Fibroblast of lung (primary cell): Measurements from ENCODE around the gene MBNL2. TPM values are rescaled to one million over a fixed set of nuclear protein-coding genes. Genes with fewer than 3 reads are reported as not detected.

Experiments used
- DNase-seq, 2 donors: peaks; one replicate each; pipeline versions ENCODE4 v3.0.0 to v3.0.0-alpha.2; 2010; ENCODE audit warnings: low read depth in 2 of 2
- H2AFZ ChIP-seq: 2 replicates; pipeline ENCODE4 v1.5.1; 2012; ENCODE audit warnings: low read length, control low read depth, inconsistent platforms
- H3K27ac ChIP-seq: 2 replicates; pipeline ENCODE4 v1.5.1; 2011; ENCODE audit warnings: low read length, control low read depth; ENCODE audit not compliant: insufficient read depth
- H3K27me3 ChIP-seq: 2 replicates; pipeline ENCODE4 v1.5.1; 2011; ENCODE audit warnings: mild to moderate bottlenecking, low read length; ENCODE audit not compliant: control insufficient read depth, insufficient read depth
- H3K36me3 ChIP-seq: 2 replicates; pipeline ENCODE4 v1.5.1; 2011; ENCODE audit warnings: low read length; ENCODE audit not compliant: control insufficient read depth, insufficient read depth
- H3K4me1 ChIP-seq: 2 replicates; pipeline ENCODE4 v1.5.1; 2011; ENCODE audit warnings: low read length; ENCODE audit not compliant: control insufficient read depth, insufficient read depth; ENCODE audit errors: extremely low read depth
- H3K4me2 ChIP-seq: 2 replicates; pipeline ENCODE4 v1.5.1; 2011; ENCODE audit warnings: low read length, control low read depth; ENCODE audit not compliant: insufficient read depth; ENCODE audit errors: extremely low read depth
- H3K4me3 ChIP-seq, 4 experiments: fragments of 200-600 bp in 1 of 4; sonication (generic) in 1 of 4; replicated peaks in 1 of 4; 2 replicates each; pipeline ENCODE4 v1.5.1; 2011 to 2016; ENCODE audit warnings: low read length in 4 of 4, low read depth in 3 of 4, mild to moderate bottlenecking in 3 of 4, control low read depth in 2 of 4, inconsistent platforms in 1 of 4, mixed read lengths in 1 of 4; ENCODE audit not compliant: insufficient read depth in 1 of 4; ENCODE audit errors: control extremely low read depth in 1 of 4
- H3K79me2 ChIP-seq: 2 replicates; pipeline ENCODE4 v1.5.1; 2012; ENCODE audit warnings: mild to moderate bottlenecking, low read length, inconsistent platforms; ENCODE audit not compliant: control insufficient read depth, insufficient read depth
- H3K9ac ChIP-seq: 2 replicates; pipeline ENCODE4 v1.5.1; 2011; ENCODE audit warnings: mild to moderate bottlenecking, low read length, control low read depth; ENCODE audit not compliant: insufficient read depth
- H3K9me3 ChIP-seq: 2 replicates; pipeline ENCODE4 v1.5.1; 2012; ENCODE audit warnings: low read depth, low read length; ENCODE audit not compliant: control insufficient read depth, insufficient read depth
- H4K20me1 ChIP-seq: 2 replicates; pipeline ENCODE4 v1.5.1; 2011; ENCODE audit warnings: low read length; ENCODE audit not compliant: control insufficient read depth, insufficient read depth; ENCODE audit errors: extremely low read depth
- EZH2 ChIP-seq: IDR thresholded peaks from 2 replicates; pipeline ENCODE4 v1.5.1; 2012; ENCODE audit warnings: low read length, control low read depth, mild to moderate bottlenecking; ENCODE audit errors: missing control alignments
- polyA plus RNA-seq, 2 donors: library from polyadenylated mRNA; depleted of rRNA in 1 of 2; stranded (reverse) in 1 of 2; unstranded in 1 of 2; fragments of >200 nt; gene quantifications; 2 replicates each; pipeline ENCODE4 v1.2.1, GENCODE V29; 2011 to 2012; ENCODE audit warnings: missing spikeins in 1 of 2
- total RNA-seq: library from RNA; depleted of rRNA; stranded (reverse); fragments of >200 nt; gene quantifications from 2 replicates; pipeline ENCODE4 v1.2.1, GENCODE V29; 2014
- TF ChIP-seq, protein P1 (sequence below), 2 donors: IDR thresholded peaks in 1 of 2; conservative IDR thresholded peaks in 1 of 2; 1 replicate in 1 of 2; 2 replicates in 1 of 2; pipeline ENCODE4 v1.5.1; 2011 to 2012; ENCODE audit warnings: low read length in 2 of 2, control low read depth in 1 of 2, inconsistent platforms in 1 of 2, low read depth in 1 of 2, mild to moderate bottlenecking in 1 of 2

The MBNL2 gene
- total and polyA plus RNA-seq, 2 donors (not counting 1 experiment from before 2014, with no cell fraction given): 48.9 to 61.1 TPM

DNA sequence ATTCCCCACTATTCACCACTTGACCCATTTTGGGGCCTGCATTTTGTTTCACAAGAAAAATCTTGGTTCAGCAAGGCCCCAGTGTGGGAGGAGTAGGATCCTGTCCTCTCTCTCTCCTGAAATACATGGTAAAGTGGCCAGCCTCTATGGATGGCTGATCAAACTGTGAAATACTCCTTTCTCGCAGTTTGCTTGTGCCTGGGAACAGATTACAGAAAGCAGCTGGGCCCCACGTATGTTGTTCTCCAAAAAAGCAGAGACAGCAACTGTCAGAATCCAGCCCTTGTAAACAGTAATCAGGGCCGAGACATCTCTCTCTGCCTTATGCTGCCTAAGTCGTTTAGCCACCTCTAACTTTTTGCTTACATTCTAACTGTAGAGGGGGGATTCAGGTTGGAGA lies 150.8 kb downstream of the MBNL2 start:
- Histone ChIP-seq H3K27me3 (no peaks in the 10 kb centered on the region), H3K36me3 (peaks cover 11% of the 10 kb centered on the region), H3K27ac (no peak overlapping the region), H3K9ac (no peak overlapping the region), H3K4me3 (no peak overlapping the region), H4K20me1 (no peaks in the 10 kb centered on the region), H3K4me1 (peaks cover 6% of the 10 kb centered on the region), H2AFZ (no peak overlapping the region), H3K79me2 (no peaks in the 10 kb centered on the region), H3K4me2 (no peak overlapping the region), H3K9me3 (no peaks in the 10 kb centered on the region)
- DNase-seq: no peak
- no peak for TF ChIP-seq EZH2
- TF ChIP-seq, protein P1, sequence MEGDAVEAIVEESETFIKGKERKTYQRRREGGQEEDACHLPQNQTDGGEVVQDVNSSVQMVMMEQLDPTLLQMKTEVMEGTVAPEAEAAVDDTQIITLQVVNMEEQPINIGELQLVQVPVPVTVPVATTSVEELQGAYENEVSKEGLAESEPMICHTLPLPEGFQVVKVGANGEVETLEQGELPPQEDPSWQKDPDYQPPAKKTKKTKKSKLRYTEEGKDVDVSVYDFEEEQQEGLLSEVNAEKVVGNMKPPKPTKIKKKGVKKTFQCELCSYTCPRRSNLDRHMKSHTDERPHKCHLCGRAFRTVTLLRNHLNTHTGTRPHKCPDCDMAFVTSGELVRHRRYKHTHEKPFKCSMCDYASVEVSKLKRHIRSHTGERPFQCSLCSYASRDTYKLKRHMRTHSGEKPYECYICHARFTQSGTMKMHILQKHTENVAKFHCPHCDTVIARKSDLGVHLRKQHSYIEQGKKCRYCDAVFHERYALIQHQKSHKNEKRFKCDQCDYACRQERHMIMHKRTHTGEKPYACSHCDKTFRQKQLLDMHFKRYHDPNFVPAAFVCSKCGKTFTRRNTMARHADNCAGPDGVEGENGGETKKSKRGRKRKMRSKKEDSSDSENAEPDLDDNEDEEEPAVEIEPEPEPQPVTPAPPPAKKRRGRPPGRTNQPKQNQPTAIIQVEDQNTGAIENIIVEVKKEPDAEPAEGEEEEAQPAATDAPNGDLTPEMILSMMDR (conservative IDR thresholded peaks at IDR 0.05 in 1 of 2, IDR thresholded peaks at IDR 0.05 in 1 of 2; ENCODE audit: low read depth in 1 of 2, low read length in 2 of 2): no peak

DNA sequence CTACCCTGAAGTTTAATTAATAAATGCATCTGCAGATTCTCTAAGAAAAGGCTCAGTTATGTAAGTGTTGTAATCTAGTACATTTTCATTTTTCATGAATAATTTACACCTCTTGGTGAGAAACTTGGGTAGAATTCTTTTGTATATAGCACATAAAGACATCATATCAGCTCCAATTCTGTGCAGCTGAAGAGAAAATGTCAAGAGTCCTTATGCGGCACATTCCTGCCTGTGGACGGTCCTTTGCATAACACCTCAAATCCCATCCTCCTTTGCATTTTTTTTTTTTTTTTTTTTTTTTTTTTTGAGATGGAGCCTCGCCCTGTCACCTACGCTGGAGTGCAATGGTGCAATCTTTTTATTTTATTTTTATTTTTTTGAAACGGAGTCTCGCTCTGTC lies 151.7 kb downstream of the MBNL2 start:
- no peak for DNase-seq
- Histone ChIP-seq H2AFZ (no peak overlapping the region), H3K79me2 (no peaks in the 10 kb centered on the region), H3K4me1 (peaks cover under 1% of the 10 kb centered on the region), H3K27ac (no peak overlapping the region), H3K36me3 (peaks cover 11% of the 10 kb centered on the region), H3K4me3 (no peak overlapping the region), H4K20me1 (no peaks in the 10 kb centered on the region), H3K27me3 (no peaks in the 10 kb centered on the region), H3K4me2 (no peak overlapping the region), H3K9ac (no peak overlapping the region), H3K9me3 (no peaks in the 10 kb centered on the region)
- TF ChIP-seq, protein P1 (conservative IDR thresholded peaks at IDR 0.05 in 1 of 2, IDR thresholded peaks at IDR 0.05 in 1 of 2; ENCODE audit: low read depth in 1 of 2, low read length in 2 of 2): no peak
- TF ChIP-seq EZH2: no peak

DNA sequence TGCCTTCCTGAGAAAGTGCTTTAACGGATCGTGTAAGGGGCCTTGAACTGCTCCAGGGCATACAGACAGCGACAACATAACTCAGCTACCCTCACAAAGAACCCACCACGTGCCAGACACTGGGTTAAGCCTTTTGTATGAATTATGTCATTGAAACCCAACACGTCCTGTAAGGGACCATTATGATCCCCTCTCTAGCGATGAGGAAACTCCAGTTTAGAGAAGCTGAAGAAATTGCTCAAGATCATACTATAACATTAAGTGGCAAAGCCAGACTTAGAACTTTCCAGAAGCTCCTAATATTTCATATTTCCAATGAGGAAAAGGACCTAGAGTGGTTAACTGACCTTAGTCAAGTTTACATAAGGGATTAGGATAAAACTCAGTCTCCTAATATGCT lies 154.8 kb downstream of the MBNL2 start:
- H3K4me2 ChIP-seq: no peak overlapping the region
- H2AFZ ChIP-seq: no peak overlapping the region
- peaks cover 9% of the 10 kb centered on the region for H3K36me3 ChIP-seq
- no peak overlapping the region for H3K9ac ChIP-seq
- H3K4me1 ChIP-seq: no peaks in the 10 kb centered on the region
- H4K20me1 ChIP-seq: no peaks in the 10 kb centered on the region
- H3K4me3 ChIP-seq: no peak overlapping the region
- H3K9me3 ChIP-seq: no peaks in the 10 kb centered on the region
- DNase-seq: no peak
- H3K27me3 ChIP-seq: no peaks in the 10 kb centered on the region
- no peaks in the 10 kb centered on the region for H3K79me2 ChIP-seq
- H3K27ac ChIP-seq: no peak overlapping the region
- TF ChIP-seq, protein P1 (conservative IDR thresholded peaks at IDR 0.05 in 1 of 2, IDR thresholded peaks at IDR 0.05 in 1 of 2; ENCODE audit: low read depth in 1 of 2, low read length in 2 of 2): no peak
- no peak for TF ChIP-seq EZH2
